Breast epithelium (tissue), 3 donors: Measurements from ENCODE around the gene ELAC2.

Source experiments
- CTCF ChIP-seq, 3 donors: fragments of 450-650 bp; IDR thresholded peaks; one replicate each; pipeline ENCODE4 v1.5.1; 2016 to 2017; ENCODE audit warnings: antibody characterized with exemption in 3 of 3, mild to moderate bottlenecking in 3 of 3, moderate library complexity in 3 of 3
- POLR2A ChIP-seq: fragments of 450-650 bp; IDR thresholded peaks from one replicate; pipeline ENCODE4 v1.6.1; 2016; ENCODE audit warnings: antibody characterized with exemption, mild to moderate bottlenecking, moderate library complexity
- POLR2AphosphoS5 ChIP-seq, 3 donors: sonication (generic); formaldehyde crosslinking; IDR thresholded peaks; one replicate each; pipeline ENCODE4 v1.6.1; 2017; ENCODE audit warnings: antibody characterized with exemption in 3 of 3

GRCh38 chr17:13047011-13047606 lies 29.3 kb upstream of the ELAC2 start:
- TF ChIP-seq CTCF (IDR thresholded peaks at IDR 0.05): no peak
- no peak for TF ChIP-seq POLR2AphosphoS5 (IDR thresholded peaks at IDR 0.05)
- TF ChIP-seq POLR2A: no peak
